K562 (cell line): ENCODE measurements around the gene RGS17. TPM values are rescaled to one million over a fixed set of nuclear protein-coding genes. Genes with fewer than 3 reads are reported as not detected.

Experiments used
- ATAC-seq: fragments of 200-7000 bp; cut with Tn5 transposase; 3 replicates; pipeline ENCODE4 v1.9.1; 2020; ENCODE audit warnings: moderate library complexity
- BruUV-seq: library from RNA; stranded (reverse); fragments of 400-500 nt; replicated peaks from 2 replicates; lab custom pipeline; 2021; lab: Mats Ljungman, UMichigan
- CTCF ChIA-PET: fragments of 300-600 bp; formaldehyde crosslinking; extraction: SDS; loops from one replicate; lab custom pipeline; 2021; ENCODE audit warnings: low intra/inter-chr PET ratio; lab: Yijun Ruan, JAX
- POLR2A ChIA-PET: fragments of 300-600, 350-650 bp; sonication (Branson Sonifier 250); formaldehyde crosslinking; extraction: SDS; loops from one replicate; lab custom pipeline; 2021; ENCODE audit warnings: antibody characterized with exemption, inconsistent platforms; lab: Yijun Ruan, JAX
- DNase-seq, 4 experiments: peaks; one replicate each; pipeline versions ENCODE4 v3.0.0 to v3.0.0-alpha.2; 2011 to 2018; ENCODE audit warnings: low spot score in 3 of 4, mixed read lengths in 3 of 4; ENCODE audit errors: extremely low read depth in 1 of 4
- FAIRE-seq: peaks from 2 replicates; lab custom pipeline; 2011; peaks lifted over from hg19 to GRCh38; lab: Jason Lieb, UNC
- H2AFZ ChIP-seq: 2 replicates; pipeline ENCODE4 v1.6.0; 2011; ENCODE audit warnings: low read depth, low read length, control low read depth, inconsistent platforms
- H3K27ac ChIP-seq: fragments of 200-600 bp; 3 replicates; pipeline ENCODE4 v1.8.0; 2011; ENCODE audit warnings: low read depth, mild to moderate bottlenecking, control low read depth, inconsistent platforms, low read length, moderate library complexity, mixed read lengths; ENCODE audit errors: extremely low read depth
- H3K27me3 ChIP-seq, 2 experiments: fragments of 300-600 bp in 1 of 2; 2 replicates in 1 of 2; 3 replicates in 1 of 2; pipeline versions ENCODE4 v1.6.0 to v1.8.0; 2011; ENCODE audit warnings: inconsistent platforms in 2 of 2, low read length in 2 of 2, mild to moderate bottlenecking in 1 of 2, mixed read lengths in 1 of 2, moderate library complexity in 1 of 2; ENCODE audit not compliant: control insufficient read depth in 2 of 2, insufficient read depth in 2 of 2
- H3K36me3 ChIP-seq: fragments of 300-600 bp; 3 replicates; pipeline ENCODE4 v1.8.0; 2011; ENCODE audit warnings: mild to moderate bottlenecking, low read length, inconsistent platforms; ENCODE audit not compliant: control insufficient read depth, insufficient read depth
- H3K4me1 ChIP-seq, 2 experiments: fragments of 200-600 bp in 1 of 2; replicated peaks in 1 of 2; 2 replicates in 1 of 2; 3 replicates in 1 of 2; pipeline versions ENCODE4 v1.5.1 to v1.8.0; 2011; ENCODE audit warnings: inconsistent platforms in 2 of 2, low read length in 2 of 2, mild to moderate bottlenecking in 1 of 2, mixed read lengths in 1 of 2, moderate library complexity in 1 of 2; ENCODE audit not compliant: control insufficient read depth in 2 of 2, insufficient read depth in 2 of 2
- H3K4me2 ChIP-seq: 2 replicates; pipeline ENCODE4 v1.6.1; 2011; ENCODE audit warnings: low read length, control low read depth, inconsistent platforms, mixed read lengths; ENCODE audit not compliant: insufficient read depth
- H3K4me3 ChIP-seq: fragments of 200-600 bp; sonication (generic), shearing (Covaris generic); 2 replicates; pipeline ENCODE4 v1.5.1; 2016; ENCODE audit warnings: control low read depth, inconsistent platforms
- H3K79me2 ChIP-seq: fragments of 200-600 bp; 3 replicates; pipeline ENCODE4 v1.8.0; 2011; ENCODE audit warnings: low read length, inconsistent platforms; ENCODE audit not compliant: control insufficient read depth, insufficient read depth
- H3K9ac ChIP-seq, 2 experiments: 2 replicates each; pipeline versions ENCODE4 v1.6.0 to v1.6.1; 2011; ENCODE audit warnings: low read depth in 2 of 2, low read length in 2 of 2, control low read depth in 1 of 2, inconsistent platforms in 1 of 2, mild to moderate bottlenecking in 1 of 2, mixed read lengths in 1 of 2; ENCODE audit not compliant: insufficient read depth in 1 of 2
- H3K9me1 ChIP-seq: one replicate; pipeline ENCODE4 v1.6.0; 2011; ENCODE audit warnings: inconsistent platforms, mild to moderate bottlenecking, low read length, moderate library complexity; ENCODE audit not compliant: control insufficient read depth, insufficient read depth
- H3K9me3 ChIP-seq: replicated peaks from 2 replicates; pipeline ENCODE4 v1.5.1; 2011; ENCODE audit warnings: low read depth, low read length, inconsistent platforms; ENCODE audit not compliant: control insufficient read depth, insufficient read depth
- H4K20me1 ChIP-seq: replicated peaks from 2 replicates; pipeline ENCODE4 v1.6.1; 2011; ENCODE audit warnings: low read length, inconsistent platforms, mixed read lengths; ENCODE audit not compliant: control insufficient read depth, insufficient read depth
- CBFA2T3 ChIP-seq: fragments of 450-650 bp; IDR thresholded peaks from 2 replicates; pipeline ENCODE4 v1.6.1; 2017
- CBX8 ChIP-seq: fragments of 200-600 bp; sonication (generic); IDR thresholded peaks from 2 replicates; pipeline ENCODE4 v1.6.1; 2012; ENCODE audit warnings: borderline replicate concordance, mixed run types, low read depth, mild to moderate bottlenecking, moderate library complexity, mixed read lengths, low read length, control low read depth, inconsistent platforms; ENCODE audit not compliant: poor library complexity, severe bottlenecking; ENCODE audit errors: extremely low read depth
- CREB1 ChIP-seq, 2 experiments: sonication (generic) in 1 of 2; formaldehyde crosslinking in 1 of 2; IDR thresholded peaks; 2 replicates each; pipeline versions ENCODE4 v1.6.1 to v1.8.0; 2012 to 2022; ENCODE audit warnings: inconsistent platforms in 1 of 2, mild to moderate bottlenecking in 1 of 2, missing genetic modification reagents in 1 of 2, moderate library complexity in 1 of 2
- CTBP1 ChIP-seq: fragments of 450-650 bp; IDR thresholded peaks from 2 replicates; pipeline ENCODE4 v1.6.1; 2016; ENCODE audit warnings: borderline replicate concordance
- EZH2 ChIP-seq: IDR thresholded peaks from 2 replicates; pipeline ENCODE4 v1.6.1; 2012; ENCODE audit warnings: low read depth, mild to moderate bottlenecking, inconsistent platforms, low read length, borderline replicate concordance
- KDM2B ChIP-seq: fragments of 250-450 bp; sonication (Bioruptor Pico); IDR thresholded peaks from 2 replicates; pipeline ENCODE4 v1.8.0; 2021; ENCODE audit warnings: mild to moderate bottlenecking, moderate library complexity
- NFRKB ChIP-seq: fragments of 450-650 bp; IDR thresholded peaks from 2 replicates; pipeline ENCODE4 v1.6.1; 2016; ENCODE audit warnings: low read depth
- POLR2AphosphoS2 ChIP-seq: IDR thresholded peaks from 2 replicates; pipeline ENCODE4 v1.6.1; 2012; ENCODE audit warnings: low read length, improper control_type of control experiment
- SUPT5H ChIP-seq: fragments of 450-650 bp; IDR thresholded peaks from 2 replicates; pipeline ENCODE4 v1.6.1; 2016
- THRAP3 ChIP-seq: fragments of 450-650 bp; IDR thresholded peaks from 2 replicates; pipeline ENCODE4 v1.6.1; 2016; ENCODE audit warnings: mild to moderate bottlenecking, inconsistent platforms, borderline replicate concordance
- ZNF217 ChIP-seq: sonication (generic); formaldehyde crosslinking; IDR thresholded peaks from 2 replicates; pipeline ENCODE4 v1.8.0; 2022; ENCODE audit warnings: mild to moderate bottlenecking, missing genetic modification reagents
- ZNF280B ChIP-seq: fragments of 250-450 bp; sonication (Bioruptor Pico); IDR thresholded peaks from 2 replicates; pipeline ENCODE4 v1.5.1; 2021; ENCODE audit warnings: mild to moderate bottlenecking
- ZNF3 ChIP-seq: fragments of 250-450 bp; sonication (Bioruptor Pico); IDR thresholded peaks from 2 replicates; pipeline ENCODE4 v1.5.0; 2021; ENCODE audit warnings: mild to moderate bottlenecking, moderate library complexity
- WGBS: fragments of 100-300 bp; shearing (Covaris generic); methylation state at CpG from one replicate; pipeline ENCODE4 v1.1.6; 2016; ENCODE audit warnings: low coverage, mixed read lengths; ENCODE audit not compliant: insufficient coverage; ENCODE audit errors: missing lambda C conversion rate; 5-methylcytosine and 5-hydroxymethylcytosine counted together
- in situ Hi-C: fragments of 300-500 bp; cut with MboI; formaldehyde crosslinking; loops from 4 replicates; pipeline ENCODE4 v1.15.0; 2018; ENCODE audit warnings: inconsistent platforms, mixed read lengths
- intact Hi-C: fragments of 100-400 bp; cut with micrococcal nuclease; formaldehyde crosslinking; loops from 2 replicates; pipeline ENCODE4 v1.14.2; 2022
- polyA plus RNA-seq, 8 experiments: library from polyadenylated mRNA; depleted of rRNA in 4 of 8; stranded (reverse) in 5 of 8; unstranded in 3 of 8; fragments of >200 nt; fragmentation: Nextera tagmentation in 2 of 8; fragmentation: Illumina TruSeq in 1 of 8; extraction: Ambion mirVana in 2 of 8; extraction: Trizol in 1 of 8; gene quantifications; 2 replicates each; pipeline versions ENCODE4 v1.2.1 to v1.2.3, GENCODE V29; 2011 to 2014; ENCODE audit warnings: inconsistent platforms in 1 of 8, missing spikeins in 1 of 8
- total RNA-seq, 7 experiments: library from RNA; depleted of rRNA in 6 of 7; stranded (reverse); fragments of >200 nt in 6 of 7; fragmentation: Illumina TruSeq in 2 of 7; extraction: Trizol in 2 of 7; gene quantifications; 2 replicates each; pipeline versions ENCODE4 v1.2.1 to v1.2.3, GENCODE V29; 2011 to 2021; ENCODE audit warnings: low replicate concordance in 1 of 7
- TF ChIP-seq, protein P1 (sequence below): fragments of 250-450 bp; sonication (Bioruptor Pico); IDR thresholded peaks from 2 replicates; pipeline ENCODE4 v1.8.0; 2022; ENCODE audit warnings: moderate library complexity, mild to moderate bottlenecking, inconsistent platforms
- TF ChIP-seq, protein P2 (sequence below): sonication (generic); formaldehyde crosslinking; IDR thresholded peaks from 2 replicates; pipeline ENCODE4 v1.9.0; 2022; ENCODE audit warnings: mild to moderate bottlenecking, missing genetic modification reagents

The RGS17 gene
- total and polyA plus RNA-seq, 9 of the 15 experiments (the other 6 are each of a cell fraction or from before 2014, with no cell fraction given), result 0.01 to 0.14 (median 0.08) TPM; not detected in 6

DNA sequence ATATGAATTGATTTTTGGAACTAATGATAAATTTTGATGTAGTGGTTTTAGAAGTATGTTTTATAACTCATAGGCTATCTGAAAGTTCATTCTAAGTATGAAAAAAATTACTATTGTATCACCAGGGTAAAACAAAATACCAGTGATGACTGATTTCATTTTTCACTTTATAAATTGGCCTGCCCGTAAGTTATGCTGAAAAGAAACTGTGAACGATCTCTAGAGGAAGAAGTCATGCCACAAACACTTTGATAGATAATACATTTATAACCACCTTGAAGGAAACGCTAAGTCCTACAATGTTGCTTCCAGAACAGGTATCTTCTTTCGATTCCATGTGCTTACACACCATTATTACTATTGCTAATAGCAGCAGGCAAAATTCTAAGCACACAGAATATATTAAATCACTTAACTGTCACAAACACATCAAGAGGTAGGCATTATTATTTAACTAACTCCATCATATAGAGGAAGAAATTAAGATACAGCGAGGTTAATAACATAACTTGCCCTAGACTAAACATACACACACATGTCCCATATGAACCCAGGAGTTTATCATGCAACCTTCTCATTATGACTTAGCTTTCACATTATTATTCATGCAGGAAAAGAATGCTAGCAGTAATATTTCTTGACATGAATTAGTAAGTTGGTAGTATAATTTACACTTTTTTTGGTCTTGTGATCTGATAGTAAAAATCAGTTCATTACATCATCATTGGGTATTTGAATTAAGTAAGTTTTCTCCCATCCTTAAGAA lies 44.7 kb downstream of the RGS17 start:
- no peaks in the 10 kb centered on the region for H3K4me1 ChIP-seq
- no peak for ATAC-seq
- no peak overlapping the region for H3K4me3 ChIP-seq
- in situ Hi-C loops (no loop called here), intact Hi-C loops (no loop called here)
- no TSS peak for BruUV-seq
- ChIA-PET CTCF (no interaction called here), POLR2A (no interaction called here)
- no peak overlapping the region for H2AFZ ChIP-seq
- no peaks in the 10 kb centered on the region for H3K36me3 ChIP-seq
- no peak for FAIRE-seq
- H3K79me2 ChIP-seq, result no peaks in the 10 kb centered on the region
- WGBS, result under 1% methylated on average over 5 of the region's 5 CpGs
- H3K9ac ChIP-seq, result no peak overlapping the region
- no peaks in the 10 kb centered on the region for H4K20me1 ChIP-seq
- peaks cover 2% of the 10 kb centered on the region; the same call in 1 of the 2 replicates for H3K9me3 ChIP-seq
- no peak overlapping the region for H3K27ac ChIP-seq
- H3K27me3 ChIP-seq, result no peaks in the 10 kb centered on the region
- H3K9me1 ChIP-seq, result no peaks in the 10 kb centered on the region
- TF ChIP-seq ZNF280B (CRISPR knock-in tag), result no peak
- TF ChIP-seq NFRKB, result no peak
- TF ChIP-seq SUPT5H, result no peak
- no peak for TF ChIP-seq ZNF217 (CRISPR knock-in tag)
- TF ChIP-seq ZNF3 (CRISPR knock-in tag), result no peak
- TF ChIP-seq, protein P1, sequence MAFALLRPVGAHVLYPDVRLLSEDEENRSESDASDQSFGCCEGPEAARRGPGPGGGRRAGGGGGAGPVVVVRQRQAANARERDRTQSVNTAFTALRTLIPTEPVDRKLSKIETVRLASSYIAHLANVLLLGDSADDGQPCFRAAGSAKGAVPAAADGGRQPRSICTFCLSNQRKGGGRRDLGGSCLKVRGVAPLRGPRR (CRISPR knock-in tag), result no peak
- TF ChIP-seq CBFA2T3, result no peak
- TF ChIP-seq CTBP1, result no peak
- no peak for TF ChIP-seq KDM2B (CRISPR knock-in tag)
- TF ChIP-seq THRAP3, result no peak
- TF ChIP-seq, protein P2, sequence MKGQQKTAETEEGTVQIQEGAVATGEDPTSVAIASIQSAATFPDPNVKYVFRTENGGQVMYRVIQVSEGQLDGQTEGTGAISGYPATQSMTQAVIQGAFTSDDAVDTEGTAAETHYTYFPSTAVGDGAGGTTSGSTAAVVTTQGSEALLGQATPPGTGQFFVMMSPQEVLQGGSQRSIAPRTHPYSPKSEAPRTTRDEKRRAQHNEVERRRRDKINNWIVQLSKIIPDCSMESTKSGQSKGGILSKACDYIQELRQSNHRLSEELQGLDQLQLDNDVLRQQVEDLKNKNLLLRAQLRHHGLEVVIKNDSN (CRISPR knock-in tag), result no peak
- no peak for TF ChIP-seq EZH2
- TF ChIP-seq CBX8, result no peak
- no peak for TF ChIP-seq CREB1 (IDR thresholded peaks at IDR 0.05)
- TF ChIP-seq CREB1 (CRISPR knock-in tag; IDR thresholded peaks at IDR 0.05), result no peak
- no peak for TF ChIP-seq POLR2AphosphoS2
- DNase-seq, result no peak
- no peak overlapping the region for H3K4me2 ChIP-seq
